Measurements from ENCODE around the gene SKIC3.

The SKIC3 gene

GRCh38 chr5:95554647-95555548 is at the start of gene SKIC3, which contains the start of gene ARSK:
TSS of gene SKIC3 (minus strand) at chr5:95554977. CDS start at chr5:95547150, 7,827 bp downstream.
TSS of gene ARSK (plus strand) at chr5:95555101. CDS start at chr5:95555279, 178 bp downstream.
- TF ChIP-seq CTCF (IDR thresholded peaks at IDR 0.05; ENCODE audit: extremely low read depth, missing control alignments), result no peak
- peak; percentile 87 for DNase-seq (ENCODE audit: low spot score)

- DNase-seq (ENCODE audit: low spot score), result no peak
- no peak for TF ChIP-seq CTCF (IDR thresholded peaks at IDR 0.05; ENCODE audit: extremely low read depth, missing control alignments)
Observed at GRCh38 chr5:95600557-95600956, 45.8 kb upstream of the SKIC3 start.

GRCh38 chr5:95599252-95599651 is 44.5 kb upstream of the SKIC3 start:
- DNase-seq (ENCODE audit: low spot score), result no peak
- no peak for TF ChIP-seq CTCF (IDR thresholded peaks at IDR 0.05; ENCODE audit: extremely low read depth, missing control alignments)

GRCh38 chr5:95595289-95595931 is 40.6 kb upstream of the SKIC3 start:
- DNase-seq (ENCODE audit: low spot score), result no peak
- TF ChIP-seq CTCF (IDR thresholded peaks at IDR 0.05; ENCODE audit: extremely low read depth, missing control alignments), result no peak

GRCh38 chr5:95591490-95591901 is 36.7 kb upstream of the SKIC3 start:
- DNase-seq (ENCODE audit: low spot score), result peak; percentile 31
- TF ChIP-seq CTCF (IDR thresholded peaks at IDR 0.05; ENCODE audit: extremely low read depth, missing control alignments), result no peak

- no peak for DNase-seq (ENCODE audit: low spot score)
- TF ChIP-seq CTCF (IDR thresholded peaks at IDR 0.05; ENCODE audit: extremely low read depth, missing control alignments), result no peak
Observed at GRCh38 chr5:95590880-95591279, 36.1 kb upstream of the SKIC3 start.

- no peak for DNase-seq (ENCODE audit: low spot score)
- TF ChIP-seq CTCF (IDR thresholded peaks at IDR 0.05; ENCODE audit: extremely low read depth, missing control alignments), result no peak
Observed at GRCh38 chr5:95583992-95584391, 29.2 kb upstream of the SKIC3 start.

Measured in GM20000 (cell line).